Measurements from ENCODE around the gene NHS. TPM values are rescaled to one million over a fixed set of nuclear protein-coding genes. Genes with fewer than 3 reads are reported as not detected.
"Not testable (repeated sequence)": the region's sequence is repeated elsewhere in the genome, so short reads cannot be mapped to it uniquely, and the experiment has no call there.

Gene NHS
- total RNA-seq, 1 donor from 2014 or later, result 20.2 TPM

DNA sequence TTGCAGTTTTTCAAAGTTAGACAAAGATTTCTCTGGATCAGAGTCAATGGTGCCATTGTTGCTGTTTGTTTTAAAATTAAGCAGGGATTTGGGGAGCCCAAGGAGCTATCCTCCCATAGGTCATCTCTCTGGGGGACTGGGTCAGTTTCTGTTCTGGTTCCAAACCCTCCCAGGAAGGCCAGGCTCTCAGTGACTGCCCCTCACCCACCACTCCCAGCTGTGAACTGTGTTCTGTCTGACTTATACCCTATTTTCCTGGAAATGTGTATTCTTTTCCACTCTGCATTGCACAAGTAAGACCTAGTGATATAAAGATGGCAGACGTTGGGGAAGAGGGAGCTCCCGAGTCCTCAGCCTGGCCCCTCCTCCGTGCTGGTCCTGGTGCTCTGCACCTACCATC, 65.8 kb downstream of the NHS start:
- no peak for DNase-seq (ENCODE audit: low spot score)
- intact Hi-C loops (cut with DNase I), result no loop called here
- ATAC-seq, result peak; percentile 65

DNA sequence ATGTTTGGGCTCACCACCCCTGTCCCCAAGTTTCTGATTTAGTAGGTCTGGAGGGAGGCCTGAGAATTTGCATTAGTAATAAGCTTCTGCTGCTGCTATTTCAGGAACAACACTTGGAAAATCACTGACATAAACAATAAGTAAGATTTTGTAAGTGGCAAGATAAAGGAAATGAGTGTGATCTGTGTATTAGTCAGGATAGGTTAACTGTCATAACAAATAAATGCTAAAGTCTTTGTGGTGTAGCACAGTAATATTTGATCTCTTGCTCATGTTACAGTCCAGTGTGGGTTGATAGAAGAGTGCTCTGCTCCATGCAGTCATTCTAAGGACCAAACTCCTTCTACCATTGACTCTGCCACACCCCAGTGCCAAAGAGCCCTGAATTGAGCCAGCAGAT, 67.0 kb downstream of the NHS start:
- intact Hi-C loops (cut with DNase I), result no loop called here
- no peak for DNase-seq (ENCODE audit: low spot score)
- ATAC-seq, result no peak

DNA sequence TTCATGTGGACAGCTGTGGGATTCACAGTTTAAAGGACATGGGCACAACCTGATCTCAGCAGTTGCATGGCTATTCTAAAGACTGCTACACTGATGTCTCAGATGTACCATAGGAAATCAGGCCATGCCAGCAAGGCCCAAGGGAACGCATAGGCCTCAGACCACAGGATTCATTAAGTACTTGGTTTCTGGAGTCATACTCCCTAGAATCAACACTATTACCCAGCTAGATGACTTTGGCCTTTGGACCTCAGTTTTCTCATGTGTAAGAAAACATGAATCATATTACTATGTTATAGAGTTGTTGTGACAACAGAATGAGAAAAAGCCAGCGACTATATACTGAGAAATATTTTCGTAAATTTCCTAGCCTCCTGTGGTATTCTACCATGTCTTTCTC, 67.9 kb downstream of the NHS start:
- DNase-seq (ENCODE audit: low spot score) (no peak), ATAC-seq (no peak)
- intact Hi-C loops (cut with DNase I), result no loop called here

DNA sequence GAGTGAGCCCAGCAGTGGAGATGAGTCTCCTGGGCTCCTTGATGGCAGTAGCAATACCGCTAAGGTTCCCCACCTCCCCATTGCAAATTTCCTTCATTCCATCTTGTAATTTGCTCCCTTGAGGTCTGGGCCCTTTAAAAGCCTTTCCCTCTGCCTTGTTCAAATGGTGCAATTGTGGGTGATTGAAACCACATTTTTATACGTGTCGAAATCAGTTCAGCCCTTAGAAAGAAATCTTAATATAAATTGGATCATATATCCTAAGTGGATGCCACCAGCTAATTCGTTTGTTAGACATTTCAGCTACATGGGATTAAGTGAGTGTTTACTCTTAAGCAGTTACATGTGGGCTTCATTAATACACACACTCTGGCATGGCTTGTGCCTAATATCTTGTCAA, 68.6 kb downstream of the NHS start:
- DNase-seq (ENCODE audit: low spot score) (no peak), ATAC-seq (no peak)
- intact Hi-C loops (cut with DNase I), result no loop called here

DNA sequence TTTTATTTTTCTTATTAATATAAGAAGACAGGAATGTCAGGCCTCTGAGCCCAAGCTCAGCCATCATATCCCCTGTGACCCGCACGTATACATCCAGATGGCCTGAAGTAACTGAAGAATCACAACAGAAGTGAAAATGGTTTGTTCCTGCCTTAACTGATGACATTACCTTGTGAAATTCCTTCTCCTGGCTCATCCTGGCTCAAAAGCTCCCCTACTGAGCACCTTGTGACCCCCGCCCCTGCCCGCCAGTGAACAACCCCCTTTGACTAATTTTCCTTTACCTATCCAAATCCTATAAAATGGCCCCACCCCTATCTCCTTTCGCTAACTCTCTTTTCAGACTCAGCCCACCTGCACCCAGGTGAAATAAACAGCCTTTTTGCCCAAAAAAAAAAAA, 71.3 kb downstream of the NHS start:
- intact Hi-C loops (cut with DNase I); ATAC-seq; DNase-seq (ENCODE audit: low spot score): not testable (repeated sequence)

DNA sequence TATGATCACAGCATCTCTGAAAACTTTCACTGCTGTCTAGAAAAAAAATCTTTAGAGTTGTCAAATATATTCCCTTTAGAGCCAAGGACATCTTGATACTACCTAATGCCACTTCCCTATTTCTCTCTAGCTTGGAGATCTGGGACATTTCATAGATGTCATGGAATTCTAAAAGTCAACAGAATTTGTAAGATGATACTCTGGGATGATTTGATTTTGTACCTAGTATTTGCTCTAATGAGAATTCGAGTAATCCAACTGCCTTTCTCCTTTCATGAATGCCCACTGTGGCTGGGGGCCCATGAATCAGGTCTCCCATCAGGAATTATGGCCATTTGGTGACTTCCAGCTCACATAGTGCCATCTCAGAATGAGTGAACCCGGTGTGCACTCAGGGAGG, 73.2 kb downstream of the NHS start:
- intact Hi-C loops (cut with DNase I), result no loop called here
- DNase-seq (ENCODE audit: low spot score) (no peak), ATAC-seq (no peak)

DNA sequence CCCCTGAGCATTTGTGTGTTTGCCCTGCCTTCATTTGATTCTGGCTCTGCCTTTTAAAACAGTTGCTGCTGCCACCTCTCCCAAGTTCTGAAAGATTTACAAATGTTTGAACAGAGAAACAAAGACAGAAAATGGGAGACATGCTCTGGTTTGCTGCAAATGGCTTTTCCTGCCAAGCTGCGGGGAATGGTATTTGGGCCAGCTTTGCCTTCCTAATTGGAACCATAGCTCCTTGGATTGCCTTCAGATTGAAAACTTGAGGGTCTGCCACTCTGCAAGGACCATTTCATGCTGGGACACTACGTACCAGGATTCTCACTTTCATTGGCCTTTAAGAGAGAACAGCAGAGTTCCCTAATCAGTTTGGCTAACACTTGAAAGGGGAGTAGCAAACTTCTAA, 74.9 kb downstream of the NHS start:
- ATAC-seq, result no peak
- intact Hi-C loops (cut with DNase I), result no loop called here
- no peak for DNase-seq (ENCODE audit: low spot score)

DNA sequence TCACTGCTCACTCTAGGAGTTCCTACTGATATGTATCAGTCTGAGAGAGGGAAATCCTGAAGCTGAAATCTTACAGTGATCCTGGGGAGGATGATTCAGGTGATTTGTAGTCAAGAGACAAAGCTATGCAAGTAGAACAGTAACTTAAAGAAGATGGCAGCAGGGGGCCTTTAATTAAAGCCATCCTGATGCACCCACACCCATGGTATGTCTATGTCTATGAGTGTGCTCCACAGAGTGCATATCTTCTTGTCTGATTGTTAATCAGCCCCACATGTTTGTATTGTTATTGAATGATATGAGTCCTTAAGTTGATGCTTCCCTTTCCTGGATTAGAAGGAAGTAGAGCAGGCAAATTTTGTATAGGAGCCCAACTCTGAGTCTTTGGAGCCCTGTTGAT, 78.8 kb downstream of the NHS start:
- ATAC-seq (no peak), DNase-seq (ENCODE audit: low spot score) (no peak)
- intact Hi-C loops (cut with DNase I), result no loop called here

DNA sequence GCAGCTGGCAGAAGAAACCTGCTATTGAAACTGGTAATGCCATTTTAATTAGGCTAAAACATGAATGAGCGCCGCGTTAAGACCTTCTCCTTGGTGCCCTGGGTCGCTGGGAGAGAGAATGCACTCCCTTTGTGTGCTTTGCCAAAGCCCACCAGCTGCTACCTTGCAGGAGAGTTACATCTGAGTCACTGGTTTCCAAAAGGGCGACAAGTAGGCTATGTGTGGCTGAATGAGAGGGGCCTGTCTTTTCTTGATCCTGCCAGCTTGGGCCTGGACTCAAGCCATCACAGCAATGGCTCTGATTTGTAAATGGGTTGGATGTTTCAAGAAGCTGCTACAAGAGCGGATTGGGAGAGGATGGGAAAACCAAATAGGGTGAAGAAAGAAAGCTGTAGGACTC, 81.5 kb downstream of the NHS start:
- ATAC-seq (no peak), DNase-seq (ENCODE audit: low spot score) (no peak)
- intact Hi-C loops (cut with DNase I), result no loop called here

DNA sequence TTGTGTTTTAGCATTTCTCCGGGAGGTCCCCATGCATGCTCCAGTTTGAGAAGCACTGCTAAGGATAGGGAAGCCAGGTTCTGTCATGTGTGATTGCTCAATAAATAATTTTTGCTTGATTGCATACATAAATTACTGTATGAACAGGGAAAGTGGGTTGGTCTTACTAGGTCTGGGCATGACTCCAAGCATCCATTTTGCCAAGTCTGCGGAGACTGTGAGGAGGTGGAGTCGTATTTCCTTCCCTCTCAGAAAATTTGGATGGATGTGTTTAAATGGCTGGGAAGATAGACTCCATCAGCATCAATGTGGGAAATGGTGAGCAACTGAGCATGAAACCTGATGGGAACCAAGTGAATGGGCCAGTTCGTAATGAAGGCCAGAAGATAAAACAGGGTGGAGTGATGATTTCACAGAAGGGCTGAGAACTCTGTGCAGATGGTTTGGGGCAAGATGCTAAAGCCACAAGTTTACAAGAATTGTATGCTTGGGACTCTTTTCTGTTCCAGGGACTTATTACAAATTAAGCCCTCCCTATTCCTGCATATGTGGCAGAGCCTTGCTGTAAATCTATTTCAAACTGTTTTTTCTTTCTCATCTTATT, 84.1 kb downstream of the NHS start:
- peak; percentile 87 for ATAC-seq
- intact Hi-C loops (cut with DNase I), result no loop called here
- peak; percentile 70 for DNase-seq (ENCODE audit: low spot score)

DNA sequence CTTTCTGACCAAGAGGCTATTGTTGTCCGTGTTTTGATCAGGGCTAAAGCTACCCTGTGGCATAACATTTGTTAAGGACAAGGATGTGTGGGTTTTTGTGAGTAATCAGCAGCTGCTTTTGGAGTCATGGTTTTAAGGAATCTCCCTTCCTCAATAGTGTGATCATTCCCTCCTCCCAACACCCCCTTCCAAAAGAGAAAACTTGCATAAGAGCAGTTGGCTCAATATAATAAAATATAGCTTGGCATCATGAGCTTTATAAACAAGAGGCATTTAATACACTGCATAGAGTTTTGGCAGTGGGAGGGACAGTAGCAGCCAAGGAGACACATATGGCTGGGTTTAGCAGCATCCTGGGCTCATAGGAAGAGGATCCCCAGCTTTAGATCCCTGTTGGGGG, 84.7 kb downstream of the NHS start:
- intact Hi-C loops (cut with DNase I), result no loop called here
- DNase-seq (ENCODE audit: low spot score) (no peak), ATAC-seq (no peak)

DNA sequence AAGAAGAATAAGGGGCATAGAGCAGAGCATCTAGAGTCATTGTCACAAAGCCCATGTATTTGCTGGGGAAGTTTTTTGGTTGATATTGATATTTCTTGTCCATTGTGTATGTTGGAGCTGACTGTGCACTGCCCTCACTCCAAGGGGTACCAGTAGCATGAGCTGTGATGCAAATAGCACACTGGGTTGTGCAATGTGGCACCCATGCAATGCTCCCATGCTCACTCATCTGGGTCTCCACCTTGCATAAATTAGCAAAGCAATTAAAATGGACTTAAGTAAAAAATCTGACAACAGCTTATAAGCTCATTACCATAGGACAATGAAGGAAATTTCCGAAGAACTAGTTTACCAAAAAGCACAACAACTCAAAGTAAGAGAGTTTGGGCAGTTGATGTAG, 87.9 kb downstream of the NHS start:
- no peak for ATAC-seq
- DNase-seq (ENCODE audit: low spot score), result no peak
- intact Hi-C loops (cut with DNase I), result no loop called here

DNA sequence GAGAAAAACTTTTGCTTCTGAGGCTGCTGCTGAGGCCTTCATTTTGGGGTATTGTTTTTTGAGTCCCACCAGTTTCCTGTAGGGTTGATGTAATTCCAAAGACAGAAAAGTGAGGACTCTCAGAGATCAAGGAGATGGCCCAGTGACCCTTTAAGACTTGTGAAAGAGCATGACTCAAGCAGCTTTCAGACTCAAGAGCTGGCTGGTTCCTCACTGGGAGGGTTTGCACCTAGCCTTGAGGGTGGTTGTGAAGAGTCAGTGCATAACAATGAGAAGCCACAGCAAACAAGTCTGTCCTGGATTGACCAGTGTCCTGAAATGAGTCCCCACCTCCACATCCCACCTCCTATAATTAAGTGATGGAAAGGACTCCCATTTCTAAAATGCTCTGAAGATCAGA, 89.2 kb downstream of the NHS start:
- no peak for DNase-seq (ENCODE audit: low spot score)
- intact Hi-C loops (cut with DNase I), result no loop called here
- ATAC-seq, result no peak

DNA sequence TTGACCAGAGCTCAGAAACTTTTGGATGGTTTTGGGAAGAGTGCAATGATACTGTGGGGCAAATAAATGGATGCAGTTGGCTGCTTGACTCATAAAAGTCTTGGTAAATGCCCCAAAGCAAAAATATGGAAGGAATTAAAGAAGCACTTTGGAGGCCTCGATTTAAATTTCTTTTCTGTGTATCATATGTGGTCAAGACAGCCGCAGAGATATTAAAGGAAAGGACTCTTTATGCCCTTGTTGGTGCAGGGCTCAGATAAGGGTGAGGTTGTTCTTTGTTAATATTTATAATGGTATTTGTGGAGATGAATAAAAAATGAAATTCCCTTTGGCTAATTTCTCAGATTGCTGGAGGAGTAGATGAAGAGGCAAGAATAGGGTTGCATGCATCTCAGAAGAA, 90.2 kb downstream of the NHS start:
- intact Hi-C loops (cut with DNase I), result no loop called here
- DNase-seq (ENCODE audit: low spot score) (no peak), ATAC-seq (no peak)

DNA sequence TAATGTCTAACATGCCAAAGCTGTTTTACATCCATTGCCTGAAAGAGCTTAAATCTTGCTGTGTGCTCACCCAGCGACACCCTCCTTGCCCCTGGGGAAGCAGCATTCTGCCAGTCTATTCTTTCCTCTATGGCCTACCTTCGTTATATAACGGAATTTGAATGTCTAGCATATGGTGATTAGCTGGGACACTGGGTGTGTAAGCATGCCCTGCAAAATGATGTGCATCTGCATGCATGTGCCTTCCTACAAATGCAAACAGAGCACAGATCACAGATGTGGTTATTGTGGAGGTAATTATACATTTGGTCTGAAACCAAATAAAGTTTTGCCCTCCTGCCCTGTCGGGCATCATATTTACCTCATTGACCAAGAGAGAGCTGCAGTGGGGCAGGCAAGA, 90.8 kb downstream of the NHS start:
- ATAC-seq, result no peak
- DNase-seq (ENCODE audit: low spot score), result no peak
- intact Hi-C loops (cut with DNase I), result no loop called here

DNA sequence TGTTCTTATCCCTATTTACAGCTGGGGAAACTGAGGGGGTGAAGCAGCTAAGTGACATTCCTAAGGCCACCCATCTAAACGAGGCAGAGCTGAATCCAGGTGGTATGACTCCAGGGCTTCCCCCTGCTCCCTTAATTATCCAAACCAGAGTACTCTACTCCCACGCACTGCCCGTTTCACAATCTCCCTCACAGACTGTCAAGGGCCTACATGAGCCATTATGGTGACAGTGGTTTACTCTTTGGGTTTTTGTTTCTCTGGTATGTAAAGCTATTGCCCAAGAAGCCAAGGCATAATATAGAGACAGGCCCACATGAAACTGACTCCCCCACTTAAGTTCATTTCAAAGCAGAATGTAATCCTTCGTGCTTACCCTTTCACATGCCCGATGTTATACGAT, 95.1 kb downstream of the NHS start:
- DNase-seq (ENCODE audit: low spot score) (no peak), ATAC-seq (no peak)
- intact Hi-C loops (cut with DNase I), result no loop called here

DNA sequence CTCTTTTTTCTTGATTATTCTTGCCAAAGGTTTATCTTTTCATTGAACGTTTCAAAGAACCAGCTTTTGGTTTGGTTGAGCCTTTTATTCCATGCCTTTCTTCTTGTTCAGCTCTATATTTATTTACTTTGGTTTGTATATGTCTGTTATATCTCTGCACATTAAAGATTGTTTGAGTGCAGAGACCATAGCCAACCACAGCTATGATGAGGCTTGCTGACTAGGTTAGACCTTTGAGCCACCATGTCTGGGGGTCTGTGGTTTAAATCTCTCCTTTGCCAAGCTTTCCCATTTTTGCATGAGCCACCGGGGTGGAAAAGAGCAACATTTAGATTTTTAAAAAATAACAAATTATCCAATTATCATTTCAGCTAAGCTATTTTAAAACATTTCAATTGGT, 96.1 kb downstream of the NHS start:
- DNase-seq (ENCODE audit: low spot score) (no peak), ATAC-seq (no peak)
- intact Hi-C loops (cut with DNase I), result no loop called here

DNA sequence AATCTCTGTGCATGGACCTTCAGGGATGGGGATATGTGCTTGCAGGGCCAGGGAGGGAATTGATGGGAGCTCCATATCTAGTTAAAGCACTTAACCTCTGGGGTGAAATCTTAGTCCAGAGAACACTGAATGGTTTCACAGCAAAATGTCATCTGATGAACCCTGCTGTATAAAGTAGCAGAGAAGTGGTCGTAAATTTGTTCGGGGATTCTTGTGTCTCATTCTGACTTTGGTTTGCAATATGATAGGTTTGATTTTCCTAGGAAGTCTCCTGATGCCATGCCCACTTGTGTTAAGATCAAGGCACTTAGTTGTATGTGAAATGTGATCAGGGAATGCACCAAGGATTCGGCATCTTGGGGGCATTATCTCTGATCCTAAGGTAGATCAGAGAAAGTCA, 96.9 kb downstream of the NHS start:
- ATAC-seq (no peak), DNase-seq (ENCODE audit: low spot score) (no peak)
- intact Hi-C loops (cut with DNase I), result no loop called here

DNA sequence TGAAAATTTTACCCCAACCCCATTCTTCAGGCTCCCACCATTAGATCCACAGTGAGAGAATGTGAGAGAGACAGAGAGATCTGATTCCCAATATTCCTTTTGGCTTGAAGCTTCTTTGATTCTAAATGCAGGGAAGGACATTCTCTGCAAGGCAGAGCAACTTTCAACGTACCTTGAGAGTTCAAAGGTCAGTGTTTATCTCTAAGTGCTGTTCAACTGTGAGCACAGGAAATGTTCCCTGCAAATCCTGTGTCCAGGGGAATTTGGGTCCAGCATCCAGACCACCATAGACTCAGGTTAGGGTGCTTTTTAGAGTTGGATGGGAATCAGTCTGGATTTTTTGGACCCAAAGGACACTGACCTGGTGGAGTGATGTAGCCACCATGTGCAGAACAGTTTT, 97.4 kb downstream of the NHS start:
- DNase-seq (ENCODE audit: low spot score), result no peak
- ATAC-seq, result no peak
- intact Hi-C loops (cut with DNase I), result no loop called here

DNA sequence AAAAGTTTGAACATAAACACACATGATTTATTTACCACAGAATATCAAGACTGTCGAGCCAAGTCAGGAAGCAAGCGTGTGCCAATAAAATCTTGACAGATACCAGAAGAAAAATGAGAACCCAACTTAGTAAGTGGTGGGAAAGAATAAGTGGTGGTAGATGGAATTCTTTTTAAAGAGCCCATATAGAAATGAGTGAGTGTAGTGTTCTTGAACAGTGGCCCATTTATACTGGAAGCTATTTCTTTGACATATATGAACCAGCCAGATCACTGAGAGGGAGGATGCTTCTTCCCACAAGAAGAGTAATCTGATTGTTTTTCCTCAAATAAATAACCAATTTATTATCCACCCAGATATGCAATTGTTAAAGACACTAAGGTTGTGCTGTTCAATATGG, 98.0 kb downstream of the NHS start:
- ATAC-seq (no peak), DNase-seq (ENCODE audit: low spot score) (no peak)
- intact Hi-C loops (cut with DNase I), result no loop called here

DNA sequence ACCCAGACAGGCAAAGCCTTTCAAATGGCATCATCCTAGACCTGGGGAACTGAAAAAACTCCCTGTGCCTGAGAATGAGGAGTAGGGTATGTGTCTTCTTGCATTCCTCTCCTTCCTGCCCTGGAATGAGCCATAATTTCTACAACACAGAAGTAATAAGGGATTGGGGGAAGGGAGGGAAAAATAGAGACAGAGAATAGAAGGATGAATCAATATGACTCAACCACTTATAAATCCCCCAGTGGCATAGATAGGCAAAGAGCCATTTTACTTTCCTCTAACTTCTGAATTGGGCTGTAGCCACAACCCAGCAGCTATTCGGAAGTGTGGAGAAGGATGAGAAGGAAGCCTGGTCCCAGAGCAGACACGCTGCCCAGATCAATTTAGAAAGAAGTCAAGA, 99.9 kb downstream of the NHS start:
- no peak for DNase-seq (ENCODE audit: low spot score)
- peak; percentile 81 for ATAC-seq
- intact Hi-C loops (cut with DNase I), result no loop called here

Measured in sciatic nerve (tissue), 2 donors.